ENCODE results near the gene NSFL1C.
"Not testable (repeated sequence)": the region's sequence is repeated elsewhere in the genome, so short reads cannot be mapped to it uniquely, and the experiment has no call there.

NSFL1C gene

DNA sequence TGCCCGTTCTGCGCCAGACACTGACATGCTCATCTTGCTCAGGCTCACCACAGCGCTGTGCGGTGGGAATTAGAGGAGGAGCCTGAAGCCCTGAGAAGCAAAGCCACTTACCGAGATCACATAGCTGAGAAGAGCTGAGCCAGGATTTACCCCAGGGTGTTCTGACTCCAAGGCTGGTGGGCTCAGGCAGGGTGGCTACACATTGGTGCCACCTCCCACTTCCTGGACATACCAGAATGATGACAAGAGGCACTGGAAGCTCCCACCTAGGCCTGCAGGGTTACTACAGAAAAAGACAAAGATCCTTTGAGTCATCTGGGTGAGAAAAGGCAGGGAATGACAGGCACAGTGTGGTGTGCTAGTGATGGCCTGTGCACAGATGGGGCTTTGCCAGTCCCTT is 49.4 kb downstream of the NSFL1C start:
- TF ChIP-seq CTCF (IDR thresholded peaks at IDR 0.05; ENCODE audit: low read depth, low read length): no peak
- no peak overlapping the region for H3K4me3 ChIP-seq (ENCODE audit: low read depth, low read length)

DNA sequence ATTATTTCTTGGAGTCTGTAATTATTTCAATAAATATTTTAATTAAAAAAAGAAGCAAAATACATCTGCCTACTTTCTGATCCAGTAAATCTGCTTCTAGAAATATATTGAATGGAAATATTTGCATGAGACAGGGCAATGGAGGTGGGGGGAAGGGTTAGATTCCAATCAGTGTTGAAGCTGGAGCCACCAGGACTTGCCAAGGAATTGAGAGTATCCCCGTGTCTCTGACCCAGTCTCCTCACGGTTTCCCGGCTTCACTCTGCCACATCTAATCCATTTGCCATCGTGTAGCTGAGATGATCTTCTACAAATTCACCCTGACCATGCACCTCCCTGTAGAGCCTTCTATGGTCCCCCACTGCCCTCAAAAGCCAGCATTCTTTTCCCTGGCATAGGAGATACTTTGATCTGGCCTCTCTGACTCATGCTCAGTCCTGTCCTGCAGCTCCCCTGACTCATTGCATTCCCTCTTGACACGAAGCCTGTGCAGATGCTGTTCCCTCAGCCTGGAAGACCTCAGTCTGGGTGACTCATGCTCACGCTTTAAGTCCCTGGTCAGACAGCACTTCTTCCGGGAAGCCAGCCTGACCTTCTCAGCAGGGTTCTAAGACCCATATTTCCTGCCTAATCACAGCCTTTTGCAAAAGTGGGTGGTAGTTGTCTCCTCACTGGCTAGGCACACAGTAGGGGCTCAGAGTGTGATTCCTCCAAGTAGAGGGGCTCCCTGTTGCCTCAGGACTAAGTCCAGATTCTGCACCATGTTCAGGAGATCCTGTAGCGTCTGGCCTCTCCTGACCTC is 50.8 kb downstream of the NSFL1C start:
- TF ChIP-seq CTCF (IDR thresholded peaks at IDR 0.05; ENCODE audit: low read depth, low read length): no peak

DNA sequence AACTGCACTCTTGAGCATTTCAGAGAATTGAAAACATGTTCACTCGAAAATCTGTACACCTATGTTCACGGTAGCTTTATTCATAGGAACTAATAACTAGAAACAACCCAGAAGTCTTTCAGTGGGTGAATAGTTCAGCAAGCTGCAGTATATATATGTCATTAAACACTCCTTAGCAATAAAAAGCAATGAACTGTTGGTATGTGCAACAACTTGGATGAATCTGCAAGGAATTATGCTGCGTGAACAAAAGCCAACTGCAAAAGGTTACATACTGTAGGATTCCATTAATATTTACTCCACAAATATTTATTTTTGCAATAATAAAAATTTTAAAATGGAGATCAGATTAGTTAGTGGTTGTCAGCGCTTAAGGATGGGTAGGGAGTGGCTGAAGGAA is 51.7 kb downstream of the NSFL1C start:
- no peak for TF ChIP-seq CTCF (IDR thresholded peaks at IDR 0.05; ENCODE audit: low read depth, low read length)
- no peak overlapping the region for H3K4me3 ChIP-seq (ENCODE audit: low read depth, low read length)

More for the DNA sequence above, 50.8 kb downstream of the NSFL1C start:
- no peak overlapping the region for H3K4me3 ChIP-seq (ENCODE audit: low read depth, low read length)

DNA sequence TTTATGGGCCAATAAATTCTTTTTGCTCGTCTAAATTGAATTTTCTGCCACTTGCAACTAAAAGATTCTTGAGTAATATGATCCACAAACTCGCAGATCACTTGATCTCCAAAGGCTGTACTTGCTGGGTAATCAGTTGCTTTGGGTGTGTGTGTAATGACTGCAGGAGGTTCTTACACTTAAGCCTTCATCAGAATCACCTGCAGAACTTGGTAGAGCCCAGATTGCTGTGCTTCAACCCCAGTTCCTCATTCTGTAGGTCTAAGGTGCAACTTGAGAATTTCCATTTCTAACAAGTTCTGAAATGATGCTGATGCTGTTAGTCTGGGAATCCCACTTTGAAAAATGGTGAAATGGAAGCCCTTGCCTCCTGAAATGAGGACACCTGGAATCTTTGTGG is 60.8 kb downstream of the NSFL1C start:
- H3K4me3 ChIP-seq (ENCODE audit: low read depth, low read length): no peak overlapping the region
- TF ChIP-seq CTCF (IDR thresholded peaks at IDR 0.05; ENCODE audit: low read depth, low read length): no peak

- no peak for TF ChIP-seq CTCF (IDR thresholded peaks at IDR 0.05; ENCODE audit: low read depth, low read length)
- no peak overlapping the region for H3K4me3 ChIP-seq (ENCODE audit: low read depth, low read length)
Measured at GRCh38 chr20:1403624-1404023, 63.0 kb downstream of the NSFL1C start.

DNA sequence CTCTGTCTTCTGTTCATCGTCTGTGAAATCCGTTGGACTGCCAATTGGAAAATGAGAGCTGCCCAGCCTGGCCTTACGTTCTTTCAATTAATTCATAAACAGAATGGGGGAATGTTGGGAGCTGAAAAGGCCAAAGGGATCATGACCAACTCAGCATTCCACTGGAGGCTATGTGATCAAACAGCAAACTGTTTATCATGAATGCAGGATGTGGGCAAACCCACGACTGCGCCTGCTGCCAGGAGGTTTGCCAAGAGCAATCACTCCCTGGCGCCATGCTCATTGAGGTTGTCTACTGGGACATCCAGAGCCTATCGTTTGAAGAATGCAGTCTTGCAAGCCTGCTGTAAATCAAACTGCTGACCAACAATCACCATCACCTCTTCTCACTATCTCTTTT is 64.5 kb downstream of the NSFL1C start:
- no peak for TF ChIP-seq CTCF (IDR thresholded peaks at IDR 0.05; ENCODE audit: low read depth, low read length)
- H3K4me3 ChIP-seq (ENCODE audit: low read depth, low read length): no peak overlapping the region

DNA sequence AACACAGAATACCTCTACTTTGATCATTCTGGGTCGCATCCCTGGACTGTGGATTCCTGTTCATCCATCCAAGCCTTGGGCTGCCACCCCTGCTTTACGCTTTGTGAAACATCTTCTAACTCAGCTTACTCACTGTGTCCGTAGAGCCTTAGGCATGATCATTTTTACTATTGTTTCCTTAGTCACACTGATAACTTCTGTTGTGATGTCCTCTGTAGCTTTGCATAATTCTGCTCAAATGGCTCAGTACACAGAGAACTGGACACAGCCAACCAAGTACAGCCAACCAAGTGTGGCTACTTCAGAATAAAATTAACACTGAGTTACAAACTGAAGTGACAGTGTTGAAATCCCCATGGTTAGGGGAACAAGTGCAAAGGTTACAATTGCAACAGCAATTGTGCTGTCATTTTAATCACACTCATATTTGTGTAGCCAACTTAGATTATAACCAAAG is 65.2 kb downstream of the NSFL1C start:
- TF ChIP-seq CTCF (IDR thresholded peaks at IDR 0.05; ENCODE audit: low read depth, low read length): no peak
- no peak overlapping the region for H3K4me3 ChIP-seq (ENCODE audit: low read depth, low read length)

DNA sequence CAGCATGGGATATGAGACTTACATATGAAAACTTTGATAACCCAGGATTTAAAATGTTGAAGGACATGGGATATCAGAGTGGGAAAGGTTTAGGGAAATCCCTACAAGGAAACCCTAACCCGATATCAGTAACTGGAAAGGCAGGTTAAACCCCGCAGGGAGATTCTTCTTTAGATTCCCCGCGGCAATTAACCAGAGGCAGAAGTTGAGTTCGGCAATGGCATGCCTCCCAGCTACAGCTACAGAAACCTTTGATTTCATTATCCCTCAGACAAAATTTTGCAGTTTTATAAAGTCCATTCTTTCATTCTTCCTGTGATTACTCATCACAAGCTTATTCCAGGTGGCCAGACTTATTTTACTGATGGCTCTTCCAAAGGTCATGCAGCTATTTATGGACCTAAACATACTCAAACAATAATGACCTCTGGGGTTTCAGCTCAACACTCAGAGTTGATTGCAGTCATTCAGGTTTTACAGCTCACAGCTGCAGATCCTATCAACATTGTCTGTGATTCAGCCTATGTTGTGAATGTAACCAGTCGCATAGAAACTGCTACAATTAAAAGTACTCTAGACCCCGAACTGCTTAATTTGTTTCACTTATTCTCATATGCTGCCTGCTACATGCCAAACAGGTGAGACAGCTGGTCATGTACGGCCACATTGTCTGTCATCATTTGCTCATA is 66.8 kb downstream of the NSFL1C start:
- H3K4me3 ChIP-seq (ENCODE audit: low read depth, low read length): not testable (repeated sequence)

DNA sequence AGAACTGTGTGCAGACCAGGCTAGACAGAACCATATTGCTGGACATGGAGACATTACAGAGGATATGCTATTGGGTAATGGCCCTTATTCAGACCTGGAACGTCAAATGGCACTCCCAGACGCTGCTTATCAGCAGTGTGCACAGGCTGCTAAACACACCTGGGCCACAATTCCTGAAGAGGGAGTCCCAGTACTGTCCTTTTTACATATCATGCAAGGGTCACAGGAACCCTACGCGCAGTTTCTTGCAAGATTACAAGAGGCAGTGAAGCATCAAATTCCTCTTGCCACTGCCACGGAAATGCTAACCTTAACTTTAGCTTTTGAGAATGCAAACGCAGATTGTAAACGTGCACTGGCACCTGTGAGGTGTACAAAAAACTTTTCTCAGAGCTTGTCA is 68.5 kb downstream of the NSFL1C start:
- H3K4me3 ChIP-seq (ENCODE audit: low read depth, low read length): not testable (repeated sequence)
